GM19397 (cell line): Measurements from ENCODE around the gene CNTN1.
"Not testable (repeated sequence)": the region's sequence is repeated elsewhere in the genome, so short reads cannot be mapped to it uniquely, and the experiment has no call there.

Experiments
- ATAC-seq: cut with Tn5 transposase; IDR thresholded peaks from one replicate; pipeline ENCODE4 v1.9.1; 2021; ENCODE audit warnings: mild to moderate bottlenecking, moderate library complexity; ENCODE audit not compliant: unreplicated experiment

The CNTN1 gene

DNA sequence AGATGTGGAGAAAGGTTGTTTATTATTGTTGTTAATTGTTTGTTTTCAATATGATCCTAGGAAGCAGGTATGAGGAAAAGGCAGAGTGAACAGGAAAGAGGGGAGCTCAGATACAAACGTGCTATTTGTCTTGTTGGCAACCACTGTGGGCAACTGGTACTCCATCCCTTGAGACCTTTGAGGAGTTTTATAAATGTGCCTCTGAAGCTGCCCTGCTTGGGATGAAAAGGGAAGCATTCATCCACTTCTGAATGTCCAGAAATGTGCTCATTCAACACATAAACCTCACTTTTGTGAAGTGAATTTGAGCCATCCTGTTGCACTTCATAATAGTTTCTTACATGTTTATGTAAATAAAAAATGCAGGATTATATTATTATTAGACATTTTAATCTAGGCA lies 331.6 kb downstream of the CNTN1 start:
- ATAC-seq, result no peak

DNA sequence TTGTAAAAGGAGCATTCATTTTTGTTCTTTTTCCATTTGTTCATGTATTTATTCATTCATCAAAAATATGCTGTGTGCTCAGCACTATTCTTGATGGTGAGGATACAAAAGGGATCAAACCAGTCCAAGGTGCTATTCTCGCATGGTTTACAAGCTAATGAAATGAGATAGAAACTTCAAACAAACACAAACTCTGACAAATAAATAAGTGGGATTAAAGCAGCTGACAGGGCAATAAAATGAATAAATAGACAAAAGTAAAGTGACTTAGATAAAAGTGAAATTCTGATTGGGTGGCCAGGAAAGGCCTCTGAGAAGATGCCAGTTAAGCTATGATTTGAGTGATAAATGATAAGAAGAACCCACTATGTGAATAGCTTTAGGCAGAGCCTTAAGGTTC lies 333.9 kb downstream of the CNTN1 start:
- ATAC-seq, result no peak

DNA sequence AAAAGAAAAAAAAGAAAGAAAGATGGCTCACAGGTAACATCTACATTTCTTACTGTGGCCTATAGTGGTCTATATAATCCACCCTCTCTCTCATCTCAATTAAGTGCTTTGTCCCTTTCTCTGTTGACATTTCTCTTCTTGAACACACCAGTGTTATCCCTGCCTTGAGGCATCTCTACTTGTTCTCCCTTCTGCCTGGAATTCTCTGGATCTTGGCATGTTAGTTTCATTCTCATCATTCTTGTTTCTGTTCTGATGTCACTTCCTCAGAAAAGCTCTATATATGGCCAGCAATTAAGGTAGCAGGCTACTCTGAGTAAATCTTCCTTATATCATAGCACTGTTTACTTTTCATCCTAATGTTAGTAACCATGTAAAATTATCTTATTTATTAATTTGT lies 340.1 kb downstream of the CNTN1 start:
- no peak for ATAC-seq

DNA sequence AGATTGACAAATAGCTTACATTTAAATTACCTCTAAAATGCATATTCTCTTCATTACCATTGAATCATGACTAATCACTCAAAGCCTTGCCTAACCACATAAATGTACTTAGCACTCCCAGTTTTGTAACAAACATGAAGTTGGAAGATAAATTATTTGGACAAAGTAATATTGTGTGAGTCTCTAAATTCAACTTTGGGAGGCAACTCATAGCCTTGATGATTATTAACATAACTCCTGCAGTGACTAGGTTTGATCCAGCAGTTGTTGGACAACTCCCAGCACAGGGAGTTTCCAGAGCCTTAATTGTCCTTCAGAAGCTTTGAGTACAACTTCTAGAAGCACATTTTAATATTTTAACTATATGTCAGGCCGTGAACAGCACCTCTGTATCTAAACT lies 342.4 kb downstream of the CNTN1 start:
- ATAC-seq, result no peak

DNA sequence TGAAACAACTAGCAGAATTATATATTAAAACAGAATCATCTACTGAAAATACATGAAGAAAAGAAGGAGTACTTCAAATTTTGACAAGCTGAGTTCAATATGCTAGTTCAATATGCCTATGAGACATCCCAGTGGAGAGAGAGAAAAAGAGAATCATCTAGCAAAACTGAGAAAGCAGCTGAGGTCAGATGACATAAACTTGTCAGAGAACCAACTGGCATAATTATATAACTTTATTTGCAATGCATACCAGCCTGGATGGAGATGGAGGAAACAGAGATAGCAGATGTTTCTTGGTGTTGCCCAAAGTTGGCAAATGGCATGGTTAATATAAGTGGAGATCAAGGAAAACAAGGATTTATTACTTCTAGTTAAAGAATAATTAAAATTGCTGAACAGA lies 347.2 kb downstream of the CNTN1 start:
- ATAC-seq, result no peak

DNA sequence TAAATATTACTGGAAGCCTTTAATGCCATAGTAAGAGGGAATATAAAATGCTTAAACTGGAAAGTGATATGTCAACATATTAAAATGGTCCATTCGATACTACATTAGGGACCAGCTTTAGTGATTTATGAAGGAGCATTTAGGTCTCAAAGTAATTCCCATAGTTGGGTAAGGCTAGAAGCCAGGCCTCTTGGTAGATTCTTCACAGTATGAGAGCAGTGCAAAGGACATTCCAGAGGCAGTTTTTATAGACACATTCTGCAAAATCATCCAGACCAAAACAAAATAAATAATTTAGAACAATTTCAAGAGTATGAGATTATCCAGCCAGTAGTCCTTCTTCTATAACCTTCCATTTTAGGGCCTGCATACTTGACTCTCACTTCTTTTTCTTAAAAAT lies 353.3 kb downstream of the CNTN1 start:
- ATAC-seq, result no peak

DNA sequence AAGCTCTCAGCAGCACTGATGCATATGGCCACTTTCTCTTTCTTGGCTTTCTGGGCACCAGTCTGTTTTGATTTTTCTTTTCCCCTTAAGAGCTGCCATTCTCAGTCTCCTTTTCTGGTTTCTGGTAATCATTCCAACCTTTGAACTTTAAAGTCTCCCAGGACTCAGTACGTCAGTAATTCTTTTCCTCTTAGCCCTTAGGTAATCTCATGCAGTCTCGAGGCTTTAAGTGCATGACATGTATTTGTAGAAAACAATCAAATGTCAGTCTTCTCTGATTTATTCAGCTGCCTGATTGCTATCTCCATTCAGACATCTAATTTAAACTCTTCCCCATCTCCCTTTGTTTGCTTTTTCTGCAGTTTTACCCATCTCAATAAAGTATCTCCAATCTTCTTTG lies 356.8 kb downstream of the CNTN1 start:
- ATAC-seq, result no peak

DNA sequence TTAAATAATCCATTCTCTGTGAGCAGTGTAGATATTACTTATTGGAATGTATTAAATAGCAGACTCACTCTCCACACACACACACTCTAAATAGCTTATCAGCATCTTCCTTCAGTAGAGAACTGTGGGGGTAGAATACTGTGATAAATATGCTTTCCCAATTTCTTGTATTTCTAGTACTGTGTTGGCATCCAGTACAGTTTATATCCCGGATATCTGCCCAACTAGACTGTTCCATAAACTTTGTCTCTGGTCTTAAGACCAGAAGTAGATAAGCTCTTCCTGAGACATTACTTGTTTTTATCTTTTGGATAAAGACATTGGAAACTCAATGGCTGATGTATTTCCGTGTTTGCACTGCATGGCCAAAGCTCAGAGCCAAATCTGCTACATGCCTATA lies 359.7 kb downstream of the CNTN1 start:
- no peak for ATAC-seq

DNA sequence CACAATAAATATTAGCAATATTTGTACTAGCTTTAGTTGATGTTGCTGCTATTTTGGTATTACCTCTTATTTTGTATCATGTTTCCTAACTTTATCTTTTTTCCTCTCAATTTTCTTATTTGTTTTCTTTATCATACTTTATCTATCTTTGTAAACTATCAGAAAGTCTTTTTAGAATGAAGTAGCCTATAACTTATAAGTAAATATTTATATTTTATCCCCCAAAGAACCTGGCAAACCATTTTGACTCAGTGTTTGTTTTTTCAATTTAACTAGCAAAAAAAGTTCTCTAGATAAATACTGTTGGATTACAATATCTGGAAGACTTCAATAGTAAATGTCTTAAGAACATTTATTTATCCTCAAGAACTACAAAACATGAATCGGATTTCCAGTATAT lies 360.2 kb downstream of the CNTN1 start:
- ATAC-seq, result no peak

DNA sequence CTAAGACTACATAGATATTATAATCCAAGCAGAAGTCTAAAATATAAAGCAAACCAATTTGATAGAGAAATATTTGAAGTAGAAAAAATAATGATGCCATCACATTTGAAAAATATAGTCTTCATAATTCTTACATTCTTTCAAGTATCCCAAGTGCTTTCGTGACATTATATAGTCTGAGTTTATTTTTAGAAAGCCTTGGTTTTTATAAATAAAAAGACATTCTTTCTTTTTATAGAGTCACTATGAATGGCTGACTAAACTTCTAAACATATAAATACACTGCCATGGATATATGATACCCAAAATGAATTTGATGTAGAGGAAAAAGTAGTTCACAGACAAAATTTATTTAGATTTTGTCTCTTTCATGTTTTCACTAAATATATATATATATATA lies 360.8 kb downstream of the CNTN1 start:
- ATAC-seq, result no peak

DNA sequence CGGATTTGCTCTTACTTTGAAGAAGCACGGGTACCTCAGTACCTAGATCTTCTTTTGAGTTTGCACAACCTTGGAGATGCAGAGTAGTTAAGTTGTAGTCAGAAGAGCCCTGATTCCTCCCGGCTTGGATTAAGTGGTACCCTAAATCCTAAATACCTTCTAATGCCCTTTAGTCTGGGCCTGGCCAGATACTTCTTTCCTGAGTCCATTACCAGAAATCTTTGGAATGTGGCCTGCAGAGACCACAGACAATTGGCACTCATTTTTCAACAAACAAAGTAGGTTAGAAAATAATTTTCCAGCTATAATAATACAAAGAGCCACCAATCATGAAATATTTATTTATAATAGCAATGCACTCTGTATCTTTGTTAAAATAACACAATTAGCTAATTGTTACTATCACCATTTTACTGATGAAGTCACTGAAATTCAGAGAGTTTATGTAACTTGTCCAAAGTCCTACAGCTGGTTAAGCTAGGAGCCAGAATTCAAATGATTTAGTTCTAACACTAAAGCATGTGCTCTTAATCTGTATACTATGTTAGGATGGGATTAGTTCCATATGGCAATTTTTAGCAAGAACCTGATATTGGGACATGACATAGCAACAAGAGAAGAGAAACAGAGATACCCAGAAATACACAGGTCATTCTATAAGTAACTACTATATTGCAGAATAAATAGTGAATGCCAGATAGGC lies 363.8 kb downstream of the CNTN1 start:
- no peak for ATAC-seq

DNA sequence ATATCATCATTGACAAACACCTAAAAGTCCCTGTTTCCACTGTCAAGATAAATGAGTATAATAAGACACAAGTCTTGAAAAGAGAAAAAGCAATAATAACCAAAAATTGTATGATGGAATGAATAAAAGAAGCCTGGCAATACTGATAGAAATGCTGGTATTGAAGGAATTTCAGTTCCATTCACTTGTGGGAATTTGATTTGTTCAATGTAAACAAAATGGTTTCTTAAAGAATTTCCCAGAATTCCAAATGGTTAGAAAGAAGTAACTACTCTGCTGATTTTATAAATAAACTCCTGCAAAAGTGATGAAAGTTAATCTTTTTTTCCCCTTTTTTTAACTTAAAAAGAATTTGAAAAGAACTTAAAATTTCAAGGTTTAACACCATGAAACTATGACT lies 366.0 kb downstream of the CNTN1 start:
- ATAC-seq, result no peak

DNA sequence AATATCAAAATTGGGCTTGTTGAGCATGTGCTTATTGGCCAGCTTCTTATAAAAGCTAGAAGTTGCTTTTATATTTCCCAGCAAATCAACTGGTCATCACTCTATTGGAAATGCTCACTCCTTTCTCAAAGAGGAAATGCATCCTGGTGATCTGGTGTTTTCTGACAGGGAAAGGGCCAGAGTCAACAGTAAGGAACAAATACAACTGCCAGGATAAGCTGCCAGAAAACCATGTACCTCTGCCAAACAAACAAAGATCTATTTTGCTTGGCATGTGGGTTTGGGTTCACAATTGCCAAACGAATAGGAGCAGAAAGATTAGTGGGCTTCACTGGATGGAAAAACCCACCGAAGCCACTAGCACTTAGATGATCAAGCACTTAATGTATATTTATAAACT lies 369.0 kb downstream of the CNTN1 start:
- no peak for ATAC-seq

DNA sequence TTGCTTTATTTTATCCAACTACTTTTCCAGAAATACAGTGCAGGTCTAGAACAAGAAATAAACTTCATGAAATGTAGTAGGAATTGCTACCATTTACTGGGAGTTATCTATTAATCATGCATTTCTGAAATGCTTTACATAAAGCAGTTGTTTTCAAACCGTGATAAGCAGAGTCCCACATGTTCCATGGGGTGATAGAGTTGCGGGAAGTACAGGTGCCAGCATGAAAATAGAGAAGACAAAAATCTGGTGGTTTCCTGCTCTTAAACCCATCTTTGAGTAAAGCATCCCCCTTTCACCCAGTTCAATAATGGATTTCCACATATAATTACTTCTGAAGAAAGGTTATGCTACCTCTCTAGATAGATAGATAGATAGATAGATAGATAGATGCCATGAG lies 372.2 kb downstream of the CNTN1 start:
- no peak for ATAC-seq

DNA sequence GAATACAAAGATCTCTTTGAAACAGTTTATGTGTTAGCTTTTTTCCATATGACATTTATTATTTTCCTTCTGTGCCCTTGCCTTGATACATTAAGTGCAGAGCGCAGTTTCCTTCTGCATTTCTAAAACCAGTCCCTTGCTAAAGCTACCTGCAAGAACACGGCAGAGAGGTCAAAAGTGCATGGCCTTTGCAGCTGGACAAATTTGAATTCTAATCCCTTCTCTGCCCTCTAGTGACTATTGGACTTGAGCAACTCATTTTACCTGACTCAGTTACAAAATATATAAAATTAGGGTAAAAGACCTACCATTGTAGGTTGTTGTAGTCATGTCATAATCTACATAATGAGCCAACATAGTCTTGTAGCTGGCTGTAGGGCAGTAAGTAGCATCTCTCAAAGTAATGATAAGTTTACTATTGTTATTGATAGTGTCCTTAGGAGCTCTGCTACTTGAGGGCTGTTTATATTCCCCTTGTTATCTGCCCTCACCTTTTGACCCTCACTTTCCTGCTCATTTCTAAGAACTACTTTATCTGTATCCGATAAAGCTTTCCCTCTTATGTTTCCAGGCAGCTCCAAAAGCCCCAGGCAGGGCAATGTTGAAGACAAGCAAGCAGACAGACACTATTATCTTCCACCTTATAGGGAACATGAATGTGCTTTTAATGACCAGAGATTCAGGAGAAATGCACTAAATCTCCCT lies 375.9 kb downstream of the CNTN1 start:
- no peak for ATAC-seq

DNA sequence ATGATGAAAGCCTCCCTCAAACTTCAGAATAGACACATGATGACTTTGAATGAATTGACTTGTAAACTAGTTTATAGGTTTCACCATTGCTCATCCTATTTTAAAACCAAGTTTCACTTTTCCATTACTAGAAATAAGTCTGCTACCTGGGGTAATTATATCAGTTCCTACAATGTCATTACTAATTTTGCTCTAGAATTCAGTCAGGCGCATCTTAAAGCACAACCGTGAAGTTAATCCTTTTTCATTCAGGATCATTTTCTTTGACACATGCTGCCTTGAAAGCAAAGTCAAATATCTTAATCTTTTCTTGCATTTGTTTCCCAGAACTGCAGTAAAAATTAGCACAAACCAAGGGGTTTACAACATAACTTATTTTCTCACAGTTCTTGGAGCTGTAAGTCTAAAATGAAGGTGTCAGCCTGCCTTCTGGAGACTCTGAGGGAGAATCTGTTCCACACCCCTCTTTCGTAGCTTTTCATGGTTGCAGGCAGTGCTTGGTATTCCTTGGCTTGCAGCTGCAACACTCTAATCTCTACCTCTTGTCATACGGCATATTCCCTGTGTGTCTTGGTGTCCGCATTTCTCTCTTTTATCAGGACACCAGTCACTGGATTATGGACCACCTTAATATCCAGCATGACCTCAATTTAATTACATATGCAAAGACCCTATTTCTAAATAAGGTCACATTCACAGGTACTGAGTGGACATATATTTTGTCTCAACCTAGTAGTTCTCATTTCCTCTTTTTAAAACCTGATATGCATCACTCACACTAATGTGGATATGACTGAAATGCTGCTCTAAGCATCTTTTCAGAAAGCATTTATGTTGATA lies 381.6 kb downstream of the CNTN1 start:
- peak; percentile 54 for ATAC-seq

DNA sequence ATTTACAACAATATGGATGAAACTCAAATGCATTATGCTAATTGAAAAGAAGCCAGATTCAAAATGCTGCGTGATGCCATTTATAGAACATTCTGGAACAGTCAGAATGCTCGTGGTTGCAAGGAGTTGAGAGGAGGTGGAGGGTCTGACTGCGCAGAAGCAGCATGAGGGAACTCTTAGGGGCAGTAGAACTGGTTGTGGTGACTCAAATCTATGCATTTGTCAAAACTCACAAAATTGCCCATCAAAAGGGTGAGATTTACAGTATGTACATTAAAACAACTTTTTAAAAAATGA lies 382.2 kb downstream of the CNTN1 start:
- ATAC-seq, result no peak

DNA sequence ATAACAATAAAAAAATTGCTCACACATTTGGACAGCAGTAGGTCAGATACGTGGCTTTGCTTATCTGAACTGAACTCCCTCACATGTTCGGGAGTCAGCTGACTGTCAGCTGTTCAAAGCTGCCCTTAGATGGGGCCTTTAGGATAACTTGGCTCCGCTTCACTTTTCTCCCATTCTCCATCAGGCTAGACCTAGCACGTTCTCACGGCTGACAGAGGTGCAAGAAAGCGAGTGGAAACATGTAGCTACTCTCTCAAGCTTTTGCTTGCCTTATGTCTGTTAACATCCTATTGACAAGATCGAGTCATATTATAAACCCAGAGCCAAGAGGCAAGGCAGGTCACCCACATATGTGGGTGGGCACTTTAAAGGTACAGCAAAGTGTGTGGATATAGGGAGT lies 383.9 kb downstream of the CNTN1 start:
- no peak for ATAC-seq

DNA sequence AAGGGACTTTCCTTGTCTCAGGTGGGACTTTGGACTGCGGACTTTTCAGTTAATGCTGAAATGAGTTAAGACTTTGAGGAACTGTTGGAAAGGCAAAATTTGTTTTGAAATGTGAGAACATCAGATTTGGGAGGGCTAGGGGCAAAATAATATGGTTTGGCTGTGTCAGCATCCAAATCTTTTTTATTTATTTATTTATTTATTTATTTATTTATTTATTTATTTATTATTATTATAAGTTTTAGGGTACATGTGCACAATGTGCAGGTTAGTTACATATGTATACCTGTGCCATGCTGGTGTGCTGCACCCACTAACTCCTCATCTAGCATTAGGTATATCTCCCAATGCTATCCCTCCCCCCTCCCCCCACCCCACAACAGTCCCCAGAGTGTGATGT lies 389.0 kb downstream of the CNTN1 start:
- ATAC-seq, result not testable (repeated sequence)

DNA sequence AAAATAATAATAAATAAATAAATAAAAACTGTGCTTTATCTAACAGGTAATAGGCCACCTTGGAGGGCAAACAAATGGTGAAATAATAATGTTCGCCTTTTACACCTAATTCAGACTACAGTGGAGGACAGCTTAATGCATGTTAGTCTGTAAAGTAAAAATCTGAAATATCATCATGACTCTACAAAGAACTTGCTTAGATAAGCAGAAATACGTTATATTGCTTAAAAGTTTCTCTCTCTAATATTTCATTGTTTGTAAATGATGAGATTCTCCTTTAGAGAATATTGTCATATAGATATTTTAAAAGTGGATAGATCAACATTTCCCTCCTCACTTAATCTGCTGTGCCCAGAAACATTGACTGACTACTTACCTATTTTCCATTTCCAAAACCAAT lies 397.2 kb downstream of the CNTN1 start:
- ATAC-seq, result no peak

DNA sequence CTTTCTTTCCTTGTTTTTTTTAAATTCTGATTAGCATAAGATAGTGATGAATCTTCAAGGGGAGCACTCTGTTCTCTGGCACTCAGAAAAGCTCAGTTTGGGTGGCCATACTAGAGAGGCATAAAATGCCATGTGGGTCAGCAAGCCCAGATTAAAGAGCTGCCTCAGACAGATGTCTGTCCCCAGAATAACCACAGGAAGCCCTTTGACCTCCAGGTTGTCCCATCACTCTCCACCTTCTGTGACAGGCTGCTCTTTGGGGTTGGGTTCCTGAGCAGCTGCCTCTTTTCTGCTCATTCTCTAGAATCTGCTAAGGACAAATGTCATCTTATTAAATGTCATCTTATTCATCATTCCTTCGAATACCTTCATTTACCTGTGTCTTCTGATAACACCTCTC lies 399.9 kb downstream of the CNTN1 start:
- ATAC-seq, result no peak

DNA sequence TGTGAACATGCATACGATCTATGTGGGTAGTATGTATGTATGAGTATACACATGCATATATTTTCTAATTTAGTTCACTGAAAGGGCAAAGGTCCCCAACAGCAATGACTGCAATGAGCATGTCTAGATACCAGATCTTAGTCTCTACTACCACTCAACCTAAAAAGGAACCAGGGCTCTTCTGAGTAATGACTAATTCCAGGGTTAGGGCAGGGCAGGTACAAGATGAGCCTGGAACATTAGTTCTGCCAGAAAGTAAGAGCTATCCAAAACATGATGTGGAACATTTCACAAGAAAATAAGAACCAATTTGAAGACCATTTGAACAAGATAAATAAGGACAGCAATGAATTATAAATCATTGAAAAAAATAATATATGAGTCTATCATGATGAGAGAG lies 404.6 kb downstream of the CNTN1 start:
- ATAC-seq, result no peak
